ENCODE data around the gene CORO7.

GRCh38 chr16:4321286-4322120 is 94.9 kb downstream of the CORO7 start:
- TF ChIP-seq CTCF (IDR thresholded peaks at IDR 0.05; ENCODE audit: low read depth, low read length) (no peak), POLR2A (IDR thresholded peaks at IDR 0.05; ENCODE audit: extremely low read depth, insufficient read length) (no peak), MYC (IDR thresholded peaks at IDR 0.05; ENCODE audit: low read depth, low read length) (no peak)
- TF ChIP-seq, protein P1, sequence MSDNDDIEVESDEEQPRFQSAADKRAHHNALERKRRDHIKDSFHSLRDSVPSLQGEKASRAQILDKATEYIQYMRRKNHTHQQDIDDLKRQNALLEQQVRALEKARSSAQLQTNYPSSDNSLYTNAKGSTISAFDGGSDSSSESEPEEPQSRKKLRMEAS (IDR thresholded peaks at IDR 0.05; ENCODE audit: low read depth, low read length), result no peak

All from NB4 (cell line).